HEK293 (cell line): Measurements from ENCODE around the gene UFSP1.

Experiments
- ATF2 ChIP-seq: fragments of 450-650 bp; formaldehyde crosslinking; IDR thresholded peaks from 2 replicates; pipeline ENCODE4 v1.5.1; 2016; ENCODE audit warnings: missing biosample characterization, missing genetic modification characterization, low read depth
- CTCF ChIP-seq: fragments of 450-650 bp; formaldehyde crosslinking; IDR thresholded peaks from 2 replicates; pipeline ENCODE4 v1.5.1; 2016; ENCODE audit warnings: missing biosample characterization, missing genetic modification characterization
- TCF7L2 ChIP-seq: IDR thresholded peaks from 2 replicates; pipeline ENCODE4 v1.6.1; 2011; ENCODE audit warnings: low read depth, mild to moderate bottlenecking, inconsistent platforms, low read length, moderate library complexity, borderline replicate concordance
- ZBTB11 ChIP-seq: fragments of 450-650 bp; formaldehyde crosslinking; conservative IDR thresholded peaks from 2 replicates; pipeline ENCODE4 v1.5.1; 2016; ENCODE audit warnings: low read depth, missing biosample characterization, missing genetic modification characterization
- ZNF558 ChIP-seq: fragments of 450-650 bp; formaldehyde crosslinking; IDR thresholded peaks from 2 replicates; pipeline ENCODE4 v1.5.1; 2016; ENCODE audit warnings: missing biosample characterization, missing genetic modification characterization
- ZNF670 ChIP-seq: fragments of 450-650 bp; formaldehyde crosslinking; IDR thresholded peaks from 2 replicates; pipeline ENCODE4 v1.5.1; 2016; ENCODE audit warnings: missing biosample characterization, missing genetic modification characterization, low read depth
- TF ChIP-seq, protein P1 (sequence below): fragments of 450-650 bp; IDR thresholded peaks from 2 replicates; pipeline ENCODE4 v1.5.1; 2018; ENCODE audit warnings: missing biosample characterization, mild to moderate bottlenecking, missing genetic modification characterization

GRCh38 chr7:100893318-100893895, 3.9 kb upstream of the UFSP1 start:
- TF ChIP-seq ZBTB11 (tag by site-specific recombination) (no peak), CTCF (no peak), ZNF670 (tag by site-specific recombination) (no peak), TCF7L2 (no peak), ZNF558 (tag by site-specific recombination) (no peak), ATF2 (tag by site-specific recombination) (no peak)
- TF ChIP-seq, protein P1, sequence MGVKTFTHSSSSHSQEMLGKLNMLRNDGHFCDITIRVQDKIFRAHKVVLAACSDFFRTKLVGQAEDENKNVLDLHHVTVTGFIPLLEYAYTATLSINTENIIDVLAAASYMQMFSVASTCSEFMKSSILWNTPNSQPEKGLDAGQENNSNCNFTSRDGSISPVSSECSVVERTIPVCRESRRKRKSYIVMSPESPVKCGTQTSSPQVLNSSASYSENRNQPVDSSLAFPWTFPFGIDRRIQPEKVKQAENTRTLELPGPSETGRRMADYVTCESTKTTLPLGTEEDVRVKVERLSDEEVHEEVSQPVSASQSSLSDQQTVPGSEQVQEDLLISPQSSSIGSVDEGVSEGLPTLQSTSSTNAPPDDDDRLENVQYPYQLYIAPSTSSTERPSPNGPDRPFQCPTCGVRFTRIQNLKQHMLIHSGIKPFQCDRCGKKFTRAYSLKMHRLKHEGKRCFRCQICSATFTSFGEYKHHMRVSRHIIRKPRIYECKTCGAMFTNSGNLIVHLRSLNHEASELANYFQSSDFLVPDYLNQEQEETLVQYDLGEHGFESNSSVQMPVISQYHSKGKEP (tag by site-specific recombination): no peak
